GM18498 (cell line): ENCODE results near the gene RNLS.
A peak's percentile ranks its signal among the peaks of the same experiment; 100 is the strongest.

ENCODE experiments used
- ATAC-seq: cut with Tn5 transposase; IDR thresholded peaks from one replicate; pipeline ENCODE4 v1.9.1; 2021; ENCODE audit warnings: mild to moderate bottlenecking, moderate library complexity; ENCODE audit not compliant: unreplicated experiment

Gene RNLS

GRCh38 chr10:88270871-88271713, 312.0 kb downstream of the RNLS start:
- ATAC-seq, result peak; percentile 88

- no peak for ATAC-seq
Measured at GRCh38 chr10:88270061-88270808, 312.9 kb downstream of the RNLS start.

GRCh38 chr10:88262591-88263234, 320.4 kb downstream of the RNLS start:
- ATAC-seq, result no peak

DNA sequence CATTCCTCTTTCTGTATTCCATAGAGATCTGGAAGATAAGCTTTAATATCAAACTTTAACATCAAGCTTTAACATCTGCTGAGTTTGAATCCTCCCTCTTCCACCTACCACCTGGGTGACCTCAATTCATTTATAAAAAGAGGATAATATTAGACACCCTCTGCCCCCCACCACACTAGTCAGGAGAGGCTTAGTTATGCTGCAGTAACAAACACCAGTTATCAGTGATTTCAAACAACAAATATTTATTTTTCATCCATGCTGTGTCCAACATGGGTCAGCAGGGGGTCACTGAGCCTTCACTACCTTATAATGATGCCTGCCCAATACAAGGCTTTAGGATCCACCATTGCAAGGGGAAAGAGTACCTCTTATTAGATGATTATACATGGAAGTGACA, 322.0 kb downstream of the RNLS start:
- ATAC-seq, result no peak

- no peak for ATAC-seq
Measured at GRCh38 chr10:88260329-88261051, 322.6 kb downstream of the RNLS start.

- no peak for ATAC-seq
Measured at GRCh38 chr10:88259381-88259780, 323.7 kb downstream of the RNLS start.

DNA sequence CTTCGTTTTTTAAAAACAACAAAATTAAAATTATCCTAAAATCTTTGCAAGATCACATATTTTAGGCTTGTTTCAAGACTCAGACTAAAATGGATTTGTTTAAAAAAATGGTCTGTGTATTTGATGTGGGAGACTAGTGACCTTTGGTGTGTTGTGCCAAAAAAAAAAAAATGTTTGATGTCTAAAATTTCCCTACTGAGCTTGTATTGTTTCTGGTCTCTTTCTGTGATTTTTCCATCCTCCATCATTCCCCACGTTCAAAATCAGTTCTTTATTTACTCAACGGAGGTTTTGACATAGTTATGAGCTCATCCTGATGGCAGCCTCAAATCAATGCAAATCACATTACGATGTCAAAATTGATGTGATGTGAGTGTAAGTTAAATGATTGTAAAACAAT, 326.2 kb downstream of the RNLS start:
- ATAC-seq, result no peak

- no peak for ATAC-seq
Measured at GRCh38 chr10:88256013-88256680, 327.0 kb downstream of the RNLS start.

DNA sequence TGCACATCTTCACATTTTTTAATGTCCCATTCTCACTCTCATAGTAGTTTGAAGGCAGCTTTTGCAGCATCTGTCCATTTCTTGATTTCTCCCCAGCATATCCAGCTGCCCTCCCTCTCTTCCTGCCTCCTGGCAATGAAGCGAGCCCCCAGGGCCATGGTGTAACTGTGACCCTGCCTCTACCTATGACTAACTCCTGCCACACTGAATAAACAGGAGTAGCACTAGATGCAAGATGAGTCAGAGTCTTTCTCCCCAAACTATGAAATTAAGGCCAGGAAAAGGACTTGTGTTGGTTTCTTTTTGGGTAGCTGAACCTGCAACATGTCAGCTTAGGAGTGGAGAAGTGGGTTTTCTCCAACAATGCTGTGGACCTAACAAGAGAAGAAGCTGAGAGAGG, 329.0 kb downstream of the RNLS start:
- ATAC-seq, result no peak

DNA sequence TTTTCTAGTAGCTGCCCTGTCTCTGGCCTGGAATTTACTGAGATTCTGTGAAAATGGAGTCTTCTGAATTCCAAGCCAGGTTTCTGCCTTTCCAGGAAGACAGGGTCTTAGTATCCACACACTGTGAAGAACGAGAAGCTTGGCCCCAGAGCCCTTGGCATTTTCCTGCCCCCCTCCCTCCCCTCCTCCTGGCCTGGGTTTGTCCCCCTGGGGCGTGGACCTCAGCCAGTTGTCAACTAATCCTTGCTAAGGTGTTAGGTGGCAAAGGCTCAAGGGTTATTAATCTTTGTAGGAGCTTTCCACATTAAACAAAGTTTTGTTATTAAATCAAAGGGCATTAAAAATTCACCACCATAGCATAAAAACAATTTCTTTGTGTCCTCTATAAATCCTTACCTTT, 329.5 kb downstream of the RNLS start:
- no peak for ATAC-seq

- no peak for ATAC-seq
Measured at GRCh38 chr10:88253128-88253527, 330.0 kb downstream of the RNLS start.

GRCh38 chr10:88249450-88249849, 333.7 kb downstream of the RNLS start:
- no peak for ATAC-seq

- no peak for ATAC-seq
Measured at GRCh38 chr10:88246675-88247074, 336.4 kb downstream of the RNLS start.

GRCh38 chr10:88245974-88246511, 337.1 kb downstream of the RNLS start:
- no peak for ATAC-seq

- ATAC-seq, result no peak
Measured at GRCh38 chr10:88244781-88245625, 338.1 kb downstream of the RNLS start.

- ATAC-seq, result no peak
Measured at GRCh38 chr10:88243836-88244730, 339.0 kb downstream of the RNLS start.

GRCh38 chr10:88243202-88243744, 339.8 kb downstream of the RNLS start:
- no peak for ATAC-seq

GRCh38 chr10:88241501-88241900, 341.6 kb downstream of the RNLS start:
- no peak for ATAC-seq
